Stromal cell of bone marrow (primary cell): ENCODE measurements around the gene PICK1.

Experiments
- DNase-seq: peaks from one replicate; pipeline ENCODE4 v3.0.0-alpha.2; 2012; ENCODE audit warnings: low read depth

PICK1 gene

DNA sequence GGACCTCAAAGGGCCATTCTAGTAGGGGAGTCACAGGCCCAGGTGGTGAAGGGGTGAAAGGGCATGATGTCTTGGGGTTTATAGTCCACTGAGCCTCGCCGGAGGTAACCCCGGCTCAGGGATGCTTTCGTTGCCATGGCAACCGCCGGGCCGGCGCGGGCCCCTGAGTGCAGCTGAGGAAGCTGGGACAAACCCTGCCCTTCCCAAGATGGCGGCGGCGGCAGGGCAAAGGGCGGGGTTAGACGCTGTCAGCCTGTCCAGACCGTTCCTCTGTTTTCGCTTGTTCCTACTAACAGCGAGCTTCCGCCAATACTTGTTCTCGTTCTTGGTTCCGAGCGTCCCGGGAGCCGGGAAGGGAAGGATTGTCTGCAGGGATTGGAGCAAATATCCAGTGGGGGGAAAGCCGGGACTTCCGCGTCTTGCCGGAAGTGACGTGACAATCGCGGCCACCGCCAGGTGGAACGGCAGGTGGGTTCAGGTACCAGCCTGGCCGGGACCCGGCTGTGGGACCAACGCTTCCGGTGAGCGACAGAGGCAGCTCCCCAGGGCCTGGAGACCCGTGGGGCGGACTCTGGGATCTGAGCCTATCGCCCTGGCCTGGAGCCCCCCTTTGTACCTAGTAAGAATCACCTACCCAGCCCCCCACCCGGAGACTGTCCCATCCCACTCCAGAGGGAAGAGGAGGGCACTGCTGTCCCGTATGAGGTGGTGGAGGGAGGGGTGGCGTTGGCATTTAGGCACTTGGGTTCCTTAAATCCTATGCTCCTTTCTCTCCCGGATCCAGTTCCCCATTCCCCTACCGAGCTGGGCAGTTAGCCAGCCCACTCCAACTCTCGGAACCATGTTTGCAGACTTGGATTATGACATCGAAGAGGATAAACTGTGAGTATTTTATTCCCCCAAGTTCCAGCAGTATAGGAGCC lies at the start of gene PICK1:
Gene PICK1, plus strand, starts transcription at position 436 of the 923 bp plus-strand sequence. Its CDS starts 406 bp downstream, at position 842.
- peak; percentile 85 for DNase-seq

DNA sequence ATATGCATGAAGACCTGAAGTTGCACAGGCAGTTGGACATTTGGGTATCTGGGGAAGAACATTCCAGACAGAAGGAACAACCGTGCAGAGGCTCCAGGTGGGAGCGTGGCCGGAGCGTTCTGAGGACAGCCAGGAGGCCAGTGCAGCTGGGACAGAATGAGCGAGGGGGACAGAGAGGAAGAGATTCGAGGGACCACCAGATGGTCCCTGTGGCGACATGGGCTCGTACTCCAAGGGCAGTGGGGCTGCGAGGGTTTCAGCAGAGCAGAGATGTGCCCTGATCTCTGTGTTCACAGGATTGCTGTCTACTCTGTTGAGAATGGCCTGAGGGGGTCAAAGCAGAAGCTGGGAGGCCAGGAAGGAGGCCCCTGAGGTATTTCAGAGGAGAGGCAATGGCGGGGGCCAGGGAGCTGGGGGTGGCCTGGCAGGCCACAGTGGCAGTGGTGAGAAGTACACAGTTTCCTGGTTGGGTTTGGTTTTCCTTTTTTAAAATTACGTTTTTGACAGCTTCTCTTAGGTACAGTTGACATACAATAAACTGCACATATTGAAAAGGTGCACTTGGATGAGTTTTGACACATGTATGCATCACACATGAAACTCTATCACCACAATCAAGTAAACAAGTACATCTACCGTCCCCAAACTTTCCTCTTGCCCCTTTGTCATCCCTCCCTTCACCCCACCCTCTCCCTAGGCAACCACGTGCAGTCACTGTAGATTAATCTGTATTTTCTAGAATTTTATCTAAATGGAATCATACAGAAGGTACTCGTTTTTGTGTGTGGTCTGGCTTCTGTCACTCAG lies 48.0 kb upstream of the PICK1 start:
- no peak for DNase-seq

DNA sequence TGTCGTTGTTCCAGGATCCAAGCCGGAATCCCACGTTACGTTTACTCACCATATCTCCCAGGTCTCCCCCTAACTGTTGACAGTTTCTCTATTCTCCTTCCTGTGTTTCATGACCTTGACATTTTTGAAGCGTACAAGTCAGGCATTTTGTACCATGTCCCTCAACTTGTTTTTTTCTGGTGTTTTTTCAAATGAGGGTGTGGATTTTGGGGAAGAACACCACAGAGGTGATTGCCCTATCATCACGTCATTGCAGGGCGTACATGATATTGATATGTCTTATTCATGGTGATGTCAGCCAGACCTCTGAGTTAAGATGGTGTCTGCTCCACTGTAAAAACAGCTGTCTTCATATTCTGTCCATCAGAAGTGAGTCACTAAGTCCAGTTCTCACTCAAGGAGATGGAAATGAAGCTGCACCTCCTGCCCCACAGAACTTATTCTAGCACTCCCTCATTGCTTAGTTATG lies 44.6 kb upstream of the PICK1 start:
- peak; percentile 35 for DNase-seq

DNA sequence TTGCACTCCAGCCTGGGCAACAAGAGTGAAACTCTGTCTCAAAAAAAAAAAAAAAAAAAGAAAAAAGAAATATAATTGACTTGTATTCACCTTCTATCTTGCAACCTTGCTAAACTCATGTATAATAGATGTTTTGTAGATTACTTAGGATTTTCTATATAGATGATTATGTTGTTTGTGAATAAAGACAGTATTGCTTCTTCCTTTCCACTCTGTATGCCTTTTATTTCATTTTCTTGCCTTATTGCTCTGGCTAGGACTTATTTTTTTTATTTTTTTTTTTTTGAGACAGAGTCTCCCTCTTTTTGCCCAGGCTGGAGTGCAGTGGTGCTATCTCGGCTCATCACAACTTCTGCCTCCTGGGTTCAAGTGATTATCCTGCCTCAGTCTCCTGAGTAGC lies 43.1 kb upstream of the PICK1 start:
- no peak for DNase-seq

DNA sequence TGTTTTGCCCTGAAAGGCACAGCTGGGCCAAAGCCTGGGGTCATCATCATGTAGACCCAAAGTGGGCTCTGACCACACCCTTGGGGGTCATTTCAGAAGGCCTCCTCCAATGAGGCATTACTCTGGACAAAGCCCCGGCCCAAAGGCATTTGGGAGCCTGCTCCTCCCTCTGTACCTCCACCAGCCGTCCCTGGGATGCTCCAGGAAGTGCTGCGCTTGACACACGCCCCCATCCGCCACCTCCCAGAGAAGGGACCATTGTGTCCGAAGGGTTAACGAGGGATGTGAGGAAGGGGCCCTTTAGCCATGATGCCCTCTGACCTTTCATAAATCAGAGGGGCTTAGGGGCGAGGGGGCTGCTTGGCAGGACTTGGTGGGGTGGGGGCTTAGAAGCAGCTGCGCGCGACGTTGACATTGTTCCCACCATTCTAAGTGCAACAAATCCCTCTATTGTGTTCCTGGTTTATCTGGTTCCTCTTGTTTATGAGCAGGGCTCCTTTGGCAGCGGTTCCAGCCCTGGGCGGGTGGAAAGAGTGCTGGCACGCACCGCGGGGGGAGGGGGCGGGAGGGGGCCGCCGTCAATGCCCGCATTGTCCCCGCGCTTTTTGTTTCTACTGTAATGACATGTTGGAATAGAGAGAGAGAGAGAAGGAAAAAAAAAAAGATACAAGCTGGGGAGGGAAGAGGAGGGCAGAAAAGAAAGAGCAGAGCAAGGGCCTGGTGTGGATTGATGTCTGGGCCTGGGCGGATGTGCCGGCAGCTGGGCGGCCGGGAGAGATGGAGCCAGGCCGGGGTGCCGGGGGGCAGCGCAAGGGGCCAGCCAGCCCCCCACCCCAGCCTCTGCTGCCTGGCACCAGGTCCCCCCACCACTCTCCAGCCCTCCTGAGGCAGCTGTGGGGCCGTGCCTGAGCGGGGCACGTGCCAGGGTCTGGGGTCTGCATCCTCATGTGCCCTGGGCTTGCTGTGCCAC lies 40.7 kb upstream of the PICK1 start:
- no peak for DNase-seq

DNA sequence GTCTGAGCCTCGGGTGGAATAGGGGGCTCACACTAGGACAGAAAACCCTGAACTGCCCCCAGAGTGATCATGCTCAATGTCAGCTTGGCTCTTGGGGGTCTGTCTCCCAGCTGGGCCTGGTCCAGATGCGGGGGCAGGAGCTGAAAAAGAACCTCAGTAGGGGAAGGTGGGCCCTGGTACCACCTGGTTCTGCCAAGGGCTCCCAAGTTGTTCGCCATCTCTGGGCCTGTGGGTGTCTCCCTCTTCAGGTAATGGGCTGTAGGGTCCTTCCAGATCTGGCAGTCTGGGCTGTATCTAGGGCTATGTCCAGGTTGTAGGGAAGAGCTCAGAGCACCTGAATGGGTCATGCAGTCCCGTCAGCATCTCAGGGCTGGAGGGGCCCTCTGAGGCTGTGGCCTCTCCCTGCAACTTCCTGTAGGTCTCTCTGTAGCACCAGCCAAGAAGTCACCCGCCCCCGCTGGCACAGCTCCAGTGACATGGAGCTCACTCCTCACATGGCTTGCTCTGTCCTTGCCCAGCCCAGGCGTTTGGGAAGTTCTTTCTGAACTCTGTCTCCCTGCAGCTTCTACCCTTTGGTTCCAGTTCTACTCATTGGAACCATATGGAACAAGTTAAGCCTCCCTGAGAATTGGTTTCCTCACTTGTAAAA lies 39.8 kb upstream of the PICK1 start:
- DNase-seq: peak; percentile 38

DNA sequence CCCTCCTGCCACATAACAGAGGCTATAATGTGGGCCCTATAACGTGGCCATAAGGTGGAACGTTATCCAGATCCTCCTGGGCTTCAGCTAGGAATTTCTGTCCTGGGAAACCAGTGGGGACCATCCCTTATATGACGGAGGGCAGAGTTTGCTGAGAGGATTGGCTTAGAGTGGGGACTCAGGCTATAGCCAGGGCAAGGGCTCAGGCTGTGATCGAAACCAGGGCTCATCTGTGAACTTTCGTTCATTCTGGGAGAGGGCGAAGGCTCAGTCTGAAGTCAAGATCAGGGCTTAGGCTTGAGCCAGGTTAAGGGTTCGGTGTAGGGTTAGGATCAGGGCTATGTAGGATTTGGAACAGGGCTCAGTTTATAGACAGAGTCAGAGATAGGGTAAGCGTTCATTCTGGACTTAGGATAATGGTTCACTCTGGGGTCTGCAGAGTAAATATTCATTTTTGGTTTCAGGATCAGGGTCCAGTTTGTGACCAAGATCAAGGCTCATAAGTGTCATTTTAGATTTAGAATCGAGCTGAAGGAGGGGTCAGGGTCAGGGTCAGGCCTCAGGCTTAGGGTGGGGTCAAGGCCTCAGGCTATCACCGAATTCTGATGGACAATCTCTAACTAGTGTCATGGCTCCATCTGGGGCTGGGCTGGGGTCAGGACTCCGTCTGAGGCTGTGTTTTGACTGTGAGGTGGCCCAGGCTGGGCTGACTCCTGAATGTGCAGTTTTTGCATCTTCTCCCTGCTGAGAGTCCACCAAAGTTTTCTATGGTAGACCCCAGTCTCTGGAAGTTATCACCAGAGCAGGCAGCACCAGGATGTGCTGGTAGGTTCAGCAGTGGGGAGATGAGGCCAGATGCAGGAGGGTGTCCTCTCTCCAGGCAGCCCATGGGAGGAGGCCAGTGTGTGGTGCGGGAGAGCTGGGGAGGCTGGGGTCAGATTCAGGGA lies 39.0 kb upstream of the PICK1 start:
- no peak for DNase-seq

DNA sequence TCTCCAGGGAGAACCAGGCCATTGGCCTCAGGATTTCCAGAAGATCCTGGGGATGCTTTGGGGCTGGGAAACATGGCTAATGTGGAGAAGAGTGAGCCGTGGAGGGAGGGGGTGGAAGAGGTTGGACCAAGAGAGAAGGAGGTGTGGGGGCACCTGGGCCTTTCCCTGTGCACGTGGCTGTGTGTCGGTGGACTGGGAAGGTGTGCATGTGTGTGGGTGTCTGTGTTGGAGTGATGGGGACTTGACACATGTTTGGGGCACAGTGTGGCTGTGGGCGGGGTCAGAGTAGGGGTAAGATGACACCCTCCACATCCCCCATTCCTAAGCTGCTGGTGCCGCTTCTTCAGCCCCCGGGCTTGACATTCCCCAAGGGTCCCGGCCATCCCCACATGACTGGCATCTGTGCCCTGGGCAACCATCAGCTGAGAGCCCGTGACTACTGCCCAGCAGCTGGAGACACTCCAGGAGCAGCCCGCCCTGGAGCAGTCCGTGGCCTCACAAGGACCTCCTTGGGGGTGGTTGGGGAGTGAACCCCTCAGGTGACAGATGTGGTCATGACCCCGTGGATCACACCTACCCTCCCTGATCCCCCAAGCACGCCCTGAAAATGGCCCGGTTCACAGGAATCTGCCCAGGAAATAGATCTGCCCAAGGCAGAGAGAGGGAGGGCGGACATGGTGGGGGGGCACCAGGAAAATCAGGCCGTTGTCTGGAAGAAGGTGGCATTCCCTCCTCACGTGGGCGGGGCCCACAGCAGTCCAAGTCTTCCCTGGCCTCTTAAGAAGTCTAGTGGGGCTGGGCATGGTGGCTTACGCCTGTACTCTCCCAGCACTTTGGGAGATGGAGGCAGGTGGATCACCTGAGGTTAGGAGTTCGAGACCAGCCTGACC lies 38.0 kb upstream of the PICK1 start:
- DNase-seq: no peak

DNA sequence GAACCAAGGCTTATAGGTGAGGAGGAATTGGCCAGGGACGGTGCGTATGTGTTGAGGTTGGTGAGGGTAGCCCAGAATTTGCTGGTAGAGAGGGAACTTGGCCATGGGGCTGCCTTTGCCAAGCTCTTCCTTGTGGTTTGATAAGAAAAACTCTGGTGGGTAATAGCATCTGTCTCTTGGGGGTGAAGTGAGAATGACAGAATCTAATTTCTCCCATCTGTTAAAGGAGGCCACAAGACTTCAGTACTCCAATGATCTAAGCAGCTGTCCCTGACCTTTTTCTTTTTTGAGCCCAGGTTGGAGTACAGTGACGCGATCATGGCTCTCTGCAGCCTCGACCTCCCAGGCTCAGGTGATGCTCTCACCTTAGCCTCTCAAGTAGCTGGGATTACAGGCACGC lies 36.0 kb upstream of the PICK1 start:
- no peak for DNase-seq

DNA sequence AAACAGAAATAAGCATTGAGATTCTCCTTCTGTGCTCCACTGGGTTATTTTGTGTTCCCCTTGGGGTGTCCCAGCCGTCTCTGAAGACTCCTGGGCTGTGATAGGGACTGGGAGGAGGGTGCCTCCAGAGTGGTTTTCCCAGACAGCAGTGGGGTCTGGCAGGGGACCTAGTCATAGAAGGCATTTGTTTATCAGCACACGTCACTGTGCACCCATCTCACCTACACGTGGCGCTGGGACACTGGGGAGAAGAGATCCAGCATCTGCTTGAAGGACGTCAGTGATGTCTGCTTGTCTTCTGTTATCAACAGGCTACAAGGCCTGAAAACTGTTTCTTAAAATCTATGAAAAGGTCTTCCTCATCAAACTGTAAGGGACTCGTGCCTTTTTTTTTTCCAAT lies 34.2 kb upstream of the PICK1 start:
- no peak for DNase-seq

DNA sequence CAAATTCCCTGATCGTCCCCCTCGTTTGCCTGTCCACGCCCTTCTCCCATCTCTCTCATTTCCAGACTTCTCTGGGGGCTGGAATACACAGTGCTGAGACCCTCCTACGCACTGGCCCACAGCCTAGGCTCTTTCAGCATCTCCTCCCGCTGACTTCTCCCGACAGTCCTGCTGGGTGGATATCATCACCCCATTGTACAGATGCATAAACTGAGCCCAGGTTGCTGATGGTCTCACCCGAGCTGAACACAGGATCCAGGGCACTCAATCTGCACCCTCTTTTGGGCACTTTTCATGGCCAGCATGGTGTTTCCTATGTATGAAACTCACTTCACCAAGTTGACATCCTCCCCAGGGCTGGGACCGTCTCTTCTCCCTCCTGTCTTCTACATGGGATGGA lies 31.7 kb upstream of the PICK1 start:
- no peak for DNase-seq

DNA sequence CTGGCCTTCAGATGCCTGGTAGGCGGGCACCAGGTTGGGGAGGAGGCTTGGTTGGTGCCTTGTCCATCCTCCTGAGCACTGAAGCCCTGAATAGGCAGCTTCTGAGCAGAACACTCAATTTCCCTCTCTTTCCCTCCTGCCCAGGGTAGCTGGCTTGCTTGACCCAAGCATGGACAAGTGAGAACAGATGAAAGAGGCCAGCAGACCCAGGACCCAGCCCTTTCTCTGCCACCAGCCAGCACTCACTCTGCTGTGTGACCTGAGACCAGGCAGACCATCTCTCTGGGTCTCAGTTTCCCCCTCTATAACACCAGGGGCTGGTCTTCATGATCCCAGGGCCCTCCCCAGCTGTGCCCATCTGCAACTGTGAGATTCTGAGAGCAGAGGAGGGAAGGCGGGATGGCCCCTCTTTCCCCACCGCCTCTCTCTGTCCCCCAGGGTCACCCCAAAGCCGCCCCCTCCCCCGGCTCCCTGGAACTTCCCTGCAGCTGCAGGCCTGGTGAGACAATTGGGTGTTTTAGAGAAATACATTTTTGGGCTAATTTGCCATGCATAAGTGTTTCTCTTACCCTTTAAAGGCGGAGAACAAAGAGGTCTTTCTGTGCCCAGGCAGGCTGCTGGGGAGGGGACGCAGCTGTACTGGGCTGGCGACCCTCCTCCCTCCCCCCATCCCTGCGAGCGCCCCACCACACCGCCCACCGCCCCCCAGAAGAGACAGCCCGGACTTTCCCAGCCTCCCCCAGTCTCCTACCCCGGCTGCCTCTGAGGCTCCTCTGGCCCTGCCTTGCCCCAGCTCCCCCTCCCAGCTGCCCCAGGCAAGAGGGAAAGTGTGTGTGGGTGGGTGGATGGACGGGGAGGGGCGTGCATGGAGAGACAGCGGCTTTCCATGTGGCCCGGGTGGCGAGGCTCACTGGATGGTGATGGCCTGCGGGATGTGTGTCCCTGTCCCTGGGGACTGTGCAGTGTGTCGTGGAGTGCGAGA lies 30.8 kb upstream of the PICK1 start:
- no peak for DNase-seq

DNA sequence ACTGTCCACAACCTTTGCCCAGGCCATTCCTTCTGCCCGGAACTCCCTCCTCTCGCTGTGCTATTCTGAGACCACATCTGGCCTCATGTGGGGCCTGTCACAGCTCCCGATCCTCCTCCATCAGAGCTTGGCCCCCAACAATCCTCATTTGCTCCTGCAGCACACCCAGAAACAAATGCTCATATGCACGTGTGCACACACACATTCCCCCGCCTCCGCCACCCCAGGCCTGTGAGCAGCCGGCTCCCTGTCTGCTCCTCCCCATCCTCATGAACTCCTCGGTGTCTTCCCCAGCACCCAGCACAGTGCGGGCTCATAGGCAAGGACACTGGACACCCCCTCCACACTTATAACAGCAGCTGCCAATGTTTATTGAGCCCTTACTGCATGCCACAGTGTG lies 29.7 kb upstream of the PICK1 start:
- no peak for DNase-seq

DNA sequence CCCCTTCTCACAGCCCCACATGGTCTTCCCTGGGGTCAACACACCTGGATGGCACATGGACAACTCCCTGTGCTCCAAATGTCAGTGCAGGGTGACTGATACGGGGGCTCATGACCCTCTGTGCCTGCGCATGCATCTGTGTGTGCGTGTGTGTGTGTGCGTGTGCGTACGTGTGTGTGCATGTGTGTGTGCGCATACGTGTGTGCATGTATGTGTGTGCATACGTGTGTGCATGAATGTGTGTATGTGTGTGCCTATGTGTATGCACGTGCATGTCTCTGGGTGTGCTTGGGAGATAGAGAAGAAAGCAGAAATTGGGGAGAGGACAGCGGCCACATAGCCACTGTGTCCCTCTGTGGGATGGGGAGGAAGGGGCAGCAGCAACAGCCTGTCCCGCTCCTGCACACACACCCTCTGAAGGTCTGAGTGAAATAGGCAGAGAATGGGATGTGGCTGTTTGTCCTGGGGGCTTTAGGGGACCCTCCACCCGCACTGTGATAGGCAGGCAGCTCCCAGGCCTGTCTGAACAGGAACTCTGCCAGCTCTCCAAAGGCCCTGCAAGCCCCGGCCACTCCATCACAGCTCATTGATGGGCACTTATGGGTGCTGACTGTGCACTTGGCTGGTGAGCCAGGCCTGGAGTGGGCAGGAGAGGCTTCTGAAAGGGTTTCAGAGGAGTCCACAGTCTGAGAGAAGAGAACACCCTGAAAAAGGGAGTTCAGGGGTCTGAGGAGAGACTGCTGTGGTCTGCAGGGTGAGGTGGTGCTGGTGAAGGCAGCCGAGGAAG lies 28.7 kb upstream of the PICK1 start:
- no peak for DNase-seq

DNA sequence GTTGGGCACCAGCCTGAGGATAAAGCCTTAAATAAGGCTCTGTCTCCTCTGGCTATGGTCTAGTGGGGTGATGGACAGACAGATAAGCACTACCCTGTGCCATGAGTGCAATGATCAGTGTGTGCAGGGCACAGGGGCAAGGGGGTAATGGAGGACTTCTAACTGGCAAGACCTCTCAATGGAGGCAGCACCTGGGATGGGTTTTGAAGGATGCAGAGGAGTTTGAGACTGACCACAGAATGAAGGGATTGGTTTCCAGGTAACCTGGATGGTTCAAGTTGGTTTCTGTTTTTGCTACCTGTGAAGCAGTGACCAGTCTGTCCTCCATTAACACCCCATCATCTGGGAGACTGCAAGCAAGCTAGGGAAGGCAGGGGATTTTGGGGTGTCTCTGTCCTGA lies 27.8 kb upstream of the PICK1 start:
- DNase-seq: no peak

DNA sequence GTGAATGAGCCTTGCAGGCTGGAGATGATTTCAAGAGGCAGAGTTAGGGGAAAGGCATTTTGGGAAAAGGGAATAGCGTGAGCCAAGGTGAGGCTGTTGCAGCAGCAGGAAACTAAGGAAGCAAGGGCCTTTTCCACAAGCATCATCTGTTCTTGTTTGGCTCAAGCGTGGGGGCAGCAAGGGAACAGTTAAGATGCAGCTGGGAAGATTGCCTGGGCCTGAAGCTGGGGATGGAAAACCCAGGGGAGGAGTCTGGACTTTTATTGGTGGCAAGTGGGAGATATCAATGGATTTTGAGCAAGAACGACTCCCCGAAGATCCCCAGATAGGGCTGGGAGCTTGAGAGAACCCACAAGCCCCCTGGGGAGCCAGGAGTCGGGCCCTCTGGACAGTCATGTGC lies 27.3 kb upstream of the PICK1 start:
- DNase-seq: no peak
